AG10803 (cell line): Measurements from ENCODE around the gene CDKAL1.

Experiments
- DNase-seq: peaks from one replicate; pipeline ENCODE4 v3.0.0; 2010; ENCODE audit warnings: low read depth
- H3K4me3 ChIP-seq: 2 replicates; pipeline ENCODE4 v1.5.1; 2011; ENCODE audit warnings: mild to moderate bottlenecking, low read length, control low read depth
- TF ChIP-seq, protein P1 (sequence below): conservative IDR thresholded peaks from 2 replicates; pipeline ENCODE4 v1.5.1; 2011; ENCODE audit warnings: mild to moderate bottlenecking, low read length, control low read depth, inconsistent platforms

CDKAL1 gene

DNA sequence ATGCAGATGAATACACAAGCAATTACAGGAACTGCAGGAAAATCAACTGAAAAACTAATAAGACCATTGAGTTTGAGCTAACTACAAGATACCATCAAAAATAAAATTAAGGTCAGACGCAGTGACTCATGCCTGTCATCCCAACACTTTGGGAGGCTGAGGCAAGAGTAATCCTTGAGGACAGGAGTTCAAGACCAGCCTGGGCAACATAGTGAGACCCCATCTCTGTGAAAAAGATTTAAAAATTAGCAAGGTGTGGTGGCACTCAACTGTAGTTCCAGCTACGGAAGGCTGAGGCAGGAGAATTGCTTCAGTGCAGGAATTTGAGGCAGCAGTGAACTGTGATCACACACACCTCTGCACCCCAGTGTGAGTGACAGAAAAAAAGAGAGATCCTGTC, 639.4 kb downstream of the CDKAL1 start:
- DNase-seq: no peak
- no peak overlapping the region for H3K4me3 ChIP-seq
- TF ChIP-seq, protein P1, sequence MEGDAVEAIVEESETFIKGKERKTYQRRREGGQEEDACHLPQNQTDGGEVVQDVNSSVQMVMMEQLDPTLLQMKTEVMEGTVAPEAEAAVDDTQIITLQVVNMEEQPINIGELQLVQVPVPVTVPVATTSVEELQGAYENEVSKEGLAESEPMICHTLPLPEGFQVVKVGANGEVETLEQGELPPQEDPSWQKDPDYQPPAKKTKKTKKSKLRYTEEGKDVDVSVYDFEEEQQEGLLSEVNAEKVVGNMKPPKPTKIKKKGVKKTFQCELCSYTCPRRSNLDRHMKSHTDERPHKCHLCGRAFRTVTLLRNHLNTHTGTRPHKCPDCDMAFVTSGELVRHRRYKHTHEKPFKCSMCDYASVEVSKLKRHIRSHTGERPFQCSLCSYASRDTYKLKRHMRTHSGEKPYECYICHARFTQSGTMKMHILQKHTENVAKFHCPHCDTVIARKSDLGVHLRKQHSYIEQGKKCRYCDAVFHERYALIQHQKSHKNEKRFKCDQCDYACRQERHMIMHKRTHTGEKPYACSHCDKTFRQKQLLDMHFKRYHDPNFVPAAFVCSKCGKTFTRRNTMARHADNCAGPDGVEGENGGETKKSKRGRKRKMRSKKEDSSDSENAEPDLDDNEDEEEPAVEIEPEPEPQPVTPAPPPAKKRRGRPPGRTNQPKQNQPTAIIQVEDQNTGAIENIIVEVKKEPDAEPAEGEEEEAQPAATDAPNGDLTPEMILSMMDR: no peak

DNA sequence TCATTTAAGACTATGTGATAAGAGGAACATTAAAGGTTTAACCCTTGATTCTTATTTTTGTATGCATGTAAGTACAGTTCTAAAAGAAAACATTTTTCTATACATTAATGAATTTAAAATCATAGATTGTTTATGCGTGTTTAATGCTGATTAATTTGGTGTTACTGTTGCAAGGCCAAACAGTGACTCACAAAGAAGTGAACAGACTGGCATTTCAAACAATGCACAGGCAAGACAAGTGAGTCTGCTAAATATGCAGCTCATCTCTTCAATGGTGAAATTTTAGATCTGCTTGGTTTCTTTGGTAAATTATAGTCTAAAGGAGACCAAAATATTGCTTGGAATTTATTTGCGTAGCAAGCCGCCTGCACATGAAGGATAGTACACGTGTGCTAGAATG, 641.9 kb downstream of the CDKAL1 start:
- H3K4me3 ChIP-seq: no peak overlapping the region
- TF ChIP-seq, protein P1: no peak
- no peak for DNase-seq

DNA sequence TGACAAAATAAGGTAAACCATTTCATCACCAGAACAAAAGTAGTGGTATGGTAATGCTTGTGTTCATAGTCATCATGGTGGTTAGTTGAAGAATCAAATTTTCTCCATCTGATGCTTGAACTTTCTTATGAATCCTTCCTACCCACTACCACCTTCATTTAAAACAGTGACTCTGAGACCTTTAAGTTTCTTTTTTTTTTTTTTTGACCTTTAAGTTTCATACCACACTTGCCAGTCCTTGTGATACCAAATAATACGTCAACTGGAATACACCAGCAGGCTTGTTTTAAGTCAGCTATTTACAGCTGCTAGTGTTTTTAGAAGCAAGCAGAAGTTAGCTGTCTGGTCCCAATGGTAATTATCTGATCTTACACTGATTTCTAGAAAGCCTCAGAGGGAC, 645.9 kb downstream of the CDKAL1 start:
- TF ChIP-seq, protein P1: no peak
- H3K4me3 ChIP-seq: no peak overlapping the region
- no peak for DNase-seq

DNA sequence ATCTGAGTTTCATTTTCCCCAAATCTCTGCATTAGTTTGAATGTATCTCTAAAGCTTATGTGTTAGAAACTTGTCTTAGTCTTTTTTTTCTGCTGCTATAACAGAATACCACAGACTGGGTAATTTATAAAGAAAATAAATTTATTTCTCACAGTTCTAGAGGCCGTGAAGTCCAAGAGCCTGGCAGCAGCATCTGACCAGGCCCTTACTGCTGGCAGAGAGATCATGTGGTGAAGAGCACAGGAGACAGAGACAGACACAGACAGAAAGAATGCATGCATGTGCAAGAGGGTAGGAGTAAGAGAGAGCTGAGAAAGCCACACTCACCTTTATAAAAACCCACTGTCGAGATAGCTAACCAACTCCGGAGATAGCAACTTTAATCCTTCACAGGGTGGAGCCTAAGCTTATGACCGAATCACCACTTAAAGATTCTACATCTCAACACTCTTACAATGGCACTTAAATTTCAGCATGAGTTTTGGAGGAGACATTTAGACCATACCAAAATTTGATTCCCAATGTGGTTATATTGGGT, 646.6 kb downstream of the CDKAL1 start:
- no peak overlapping the region for H3K4me3 ChIP-seq
- TF ChIP-seq, protein P1: no peak
- no peak for DNase-seq

DNA sequence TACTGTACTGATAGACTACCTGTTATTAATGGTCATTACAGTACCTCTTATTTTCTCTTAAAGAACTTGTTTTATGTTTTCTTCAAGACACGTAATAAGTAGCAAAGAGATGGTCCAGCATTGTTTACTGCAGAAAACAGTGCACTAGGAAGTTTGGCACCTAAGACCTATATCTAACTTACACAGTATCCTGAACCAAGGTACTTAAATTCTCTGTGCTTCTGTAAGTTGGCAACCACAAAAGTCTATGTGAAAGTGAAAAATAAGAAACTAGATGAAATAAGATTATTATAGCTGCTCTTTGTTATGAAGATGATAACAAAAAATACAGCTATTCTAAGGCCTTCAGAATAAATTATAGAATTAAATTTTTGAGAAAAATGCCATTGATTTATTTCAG, 647.6 kb downstream of the CDKAL1 start:
- no peak for DNase-seq
- TF ChIP-seq, protein P1: no peak
- H3K4me3 ChIP-seq: no peak overlapping the region

DNA sequence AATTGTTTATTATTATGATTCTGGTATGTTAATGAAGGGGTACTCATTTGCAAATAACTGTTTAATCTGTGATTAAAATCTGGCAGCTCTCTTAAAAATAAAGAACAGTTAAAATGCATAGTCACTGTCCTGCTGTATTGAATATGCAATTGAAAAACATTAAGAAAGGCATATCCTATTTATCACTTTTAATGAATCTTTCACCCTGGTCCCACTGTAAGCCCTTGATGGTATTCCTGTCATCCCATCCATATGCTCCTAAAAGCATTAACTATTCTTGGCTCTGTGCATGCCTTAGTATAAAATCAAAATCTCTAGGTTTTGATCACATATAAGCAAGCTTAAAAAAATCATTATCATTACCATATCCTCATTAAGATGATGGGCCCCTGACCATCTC, 648.3 kb downstream of the CDKAL1 start:
- no peak for DNase-seq
- no peak overlapping the region for H3K4me3 ChIP-seq
- TF ChIP-seq, protein P1: no peak

DNA sequence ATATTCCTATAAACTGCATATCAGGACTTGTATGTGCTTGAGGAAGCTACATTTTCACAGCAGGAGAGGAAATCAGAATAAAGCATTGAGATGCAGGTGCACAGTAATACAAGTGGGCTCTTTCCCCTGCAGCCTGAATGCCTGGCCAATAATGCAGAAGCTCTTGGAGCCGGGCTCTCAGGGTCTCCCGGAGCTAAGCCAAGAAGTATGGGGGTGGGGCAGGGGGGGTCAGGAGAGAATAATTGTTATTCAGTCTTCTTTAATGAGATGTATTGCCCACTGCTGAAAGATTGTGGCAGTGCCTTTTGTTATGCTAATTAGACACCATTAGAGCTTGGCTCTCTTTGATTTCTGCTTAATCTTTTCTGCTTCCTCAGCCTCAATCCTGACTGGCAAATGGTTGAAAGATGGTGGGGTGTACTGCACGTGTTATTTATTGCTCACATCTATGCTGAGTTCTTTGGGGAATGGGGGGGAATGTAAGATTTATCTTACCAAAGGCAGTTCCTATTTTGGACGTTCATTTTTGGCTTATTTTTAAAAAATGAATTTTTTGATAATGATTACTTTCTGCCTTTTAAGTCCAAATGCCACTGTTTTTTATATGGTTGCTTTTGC, 651.7 kb downstream of the CDKAL1 start:
- no peak for DNase-seq
- no peak overlapping the region for H3K4me3 ChIP-seq
- TF ChIP-seq, protein P1: no peak
